ENCODE measurements around the gene NODAL.

The NODAL gene

GRCh38 chr10:70461397-70462348 is 20.2 kb upstream of the NODAL start:
- Histone ChIP-seq H3K36me3 (ENCODE audit: insufficient read depth, low read length) (no peaks in the 10 kb centered on the region), H3K27me3 (ENCODE audit: control insufficient read depth in 1 of 2, insufficient read depth in 2 of 2, low read length in 2 of 2) (peaks cover 0 to 6% of the 10 kb centered on the region in 2 donors), H3K4me1 (ENCODE audit: insufficient read depth, low read length) (peaks cover 22% of the 10 kb centered on the region), H3K27ac (ENCODE audit: low read depth, low read length) (peak overlapping the region; percentile 63), H3K4me3 (ENCODE audit: low read depth in 1 of 2, low read length in 2 of 2) (no peak overlapping the region), H3K9me3 (ENCODE audit: low read length) (no peaks in the 10 kb centered on the region), H3K9ac (ENCODE audit: low read length) (no peak overlapping the region)

- no peaks in the 10 kb centered on the region for H3K36me3 ChIP-seq (ENCODE audit: insufficient read depth, low read length)
- H3K27ac ChIP-seq (ENCODE audit: low read depth, low read length) = peak overlapping the region; percentile 52
- H3K9me3 ChIP-seq (ENCODE audit: low read length) = no peaks in the 10 kb centered on the region
- H3K4me3 ChIP-seq (ENCODE audit: low read depth in 1 of 2, low read length in 2 of 2) = no peak overlapping the region
- H3K27me3 ChIP-seq (ENCODE audit: control insufficient read depth in 1 of 2, insufficient read depth in 2 of 2, low read length in 2 of 2) = peaks cover 0 to 6% of the 10 kb centered on the region in 2 donors
- H3K9ac ChIP-seq (ENCODE audit: low read length) = peak overlapping the region; percentile 21
- peaks cover 22% of the 10 kb centered on the region for H3K4me1 ChIP-seq (ENCODE audit: insufficient read depth, low read length)
Measured at GRCh38 chr10:70459774-70460490, 18.5 kb upstream of the NODAL start.

GRCh38 chr10:70459061-70459773 is 17.7 kb upstream of the NODAL start:
- H3K9me3 ChIP-seq (ENCODE audit: low read length) = no peaks in the 10 kb centered on the region
- no peaks in the 10 kb centered on the region for H3K36me3 ChIP-seq (ENCODE audit: insufficient read depth, low read length)
- H3K9ac ChIP-seq (ENCODE audit: low read length) = peak overlapping the region; percentile 44
- peak overlapping the region; percentile 77 for H3K27ac ChIP-seq (ENCODE audit: low read depth, low read length)
- peak overlapping the region in 1 of 2 donors; percentile 55 for H3K4me3 ChIP-seq (ENCODE audit: low read depth in 1 of 2, low read length in 2 of 2)
- H3K27me3 ChIP-seq (ENCODE audit: control insufficient read depth in 1 of 2, insufficient read depth in 2 of 2, low read length in 2 of 2) = peaks cover 0 to 6% of the 10 kb centered on the region in 2 donors
- peaks cover 22% of the 10 kb centered on the region for H3K4me1 ChIP-seq (ENCODE audit: insufficient read depth, low read length)

- peaks cover 22% of the 10 kb centered on the region for H3K4me1 ChIP-seq (ENCODE audit: insufficient read depth, low read length)
- no peaks in the 10 kb centered on the region for H3K36me3 ChIP-seq (ENCODE audit: insufficient read depth, low read length)
- peak overlapping the region; percentile 44 for H3K9ac ChIP-seq (ENCODE audit: low read length)
- peaks cover 0 to 6% of the 10 kb centered on the region in 2 donors for H3K27me3 ChIP-seq (ENCODE audit: control insufficient read depth in 1 of 2, insufficient read depth in 2 of 2, low read length in 2 of 2)
- no peaks in the 10 kb centered on the region for H3K9me3 ChIP-seq (ENCODE audit: low read length)
- peak overlapping the region in 1 of 2 donors; percentile 55 for H3K4me3 ChIP-seq (ENCODE audit: low read depth in 1 of 2, low read length in 2 of 2)
- peak overlapping the region; percentile 68 for H3K27ac ChIP-seq (ENCODE audit: low read depth, low read length)
Measured at GRCh38 chr10:70458329-70459060, 17.0 kb upstream of the NODAL start.

GRCh38 chr10:70457759-70458305 is 16.4 kb upstream of the NODAL start:
- Histone ChIP-seq H3K27ac (ENCODE audit: low read depth, low read length) (peak overlapping the region; percentile 68), H3K4me3 (ENCODE audit: low read depth in 1 of 2, low read length in 2 of 2) (peak overlapping the region in 1 of 2 donors; percentile 55), H3K4me1 (ENCODE audit: insufficient read depth, low read length) (peaks cover 18% of the 10 kb centered on the region), H3K36me3 (ENCODE audit: insufficient read depth, low read length) (no peaks in the 10 kb centered on the region), H3K9ac (ENCODE audit: low read length) (peak overlapping the region; percentile 27), H3K27me3 (ENCODE audit: control insufficient read depth in 1 of 2, insufficient read depth in 2 of 2, low read length in 2 of 2) (peaks cover 0 to 6% of the 10 kb centered on the region in 2 donors), H3K9me3 (ENCODE audit: low read length) (no peaks in the 10 kb centered on the region)

- H3K9ac ChIP-seq (ENCODE audit: low read length) = no peak overlapping the region
- H3K27me3 ChIP-seq (ENCODE audit: control insufficient read depth in 1 of 2, insufficient read depth in 2 of 2, low read length in 2 of 2) = peaks cover 0 to 6% of the 10 kb centered on the region in 2 donors
- H3K4me1 ChIP-seq (ENCODE audit: insufficient read depth, low read length) = peaks cover 10% of the 10 kb centered on the region
- no peak overlapping the region for H3K27ac ChIP-seq (ENCODE audit: low read depth, low read length)
- H3K9me3 ChIP-seq (ENCODE audit: low read length) = no peaks in the 10 kb centered on the region
- no peak overlapping the region for H3K4me3 ChIP-seq (ENCODE audit: low read depth in 1 of 2, low read length in 2 of 2)
- no peaks in the 10 kb centered on the region for H3K36me3 ChIP-seq (ENCODE audit: insufficient read depth, low read length)
Measured at GRCh38 chr10:70456164-70456563, 14.7 kb upstream of the NODAL start.

- Histone ChIP-seq H3K9me3 (ENCODE audit: low read length) (no peaks in the 10 kb centered on the region), H3K4me1 (ENCODE audit: insufficient read depth, low read length) (peaks cover 8% of the 10 kb centered on the region), H3K27ac (ENCODE audit: low read depth, low read length) (no peak overlapping the region), H3K36me3 (ENCODE audit: insufficient read depth, low read length) (no peaks in the 10 kb centered on the region), H3K9ac (ENCODE audit: low read length) (no peak overlapping the region), H3K27me3 (ENCODE audit: control insufficient read depth in 1 of 2, insufficient read depth in 2 of 2, low read length in 2 of 2) (peaks cover 0 to 6% of the 10 kb centered on the region in 2 donors), H3K4me3 (ENCODE audit: low read depth in 1 of 2, low read length in 2 of 2) (no peak overlapping the region)
Measured at GRCh38 chr10:70455213-70455630, 13.7 kb upstream of the NODAL start.

- Histone ChIP-seq H3K9me3 (ENCODE audit: low read length) (no peaks in the 10 kb centered on the region), H3K36me3 (ENCODE audit: insufficient read depth, low read length) (no peaks in the 10 kb centered on the region), H3K4me1 (ENCODE audit: insufficient read depth, low read length) (peaks cover 25% of the 10 kb centered on the region), H3K9ac (ENCODE audit: low read length) (no peak overlapping the region), H3K27me3 (ENCODE audit: control insufficient read depth in 1 of 2, insufficient read depth in 2 of 2, low read length in 2 of 2) (no peaks in the 10 kb centered on the region), H3K4me3 (ENCODE audit: low read depth in 1 of 2, low read length in 2 of 2) (no peak overlapping the region), H3K27ac (ENCODE audit: low read depth, low read length) (no peak overlapping the region)
Measured at GRCh38 chr10:70448236-70448635, 6.8 kb upstream of the NODAL start.

- Histone ChIP-seq H3K36me3 (ENCODE audit: insufficient read depth, low read length) (no peaks in the 10 kb centered on the region), H3K9ac (ENCODE audit: low read length) (no peak overlapping the region), H3K27me3 (ENCODE audit: control insufficient read depth in 1 of 2, insufficient read depth in 2 of 2, low read length in 2 of 2) (peaks cover 10 to 14% of the 10 kb centered on the region in 2 donors), H3K27ac (ENCODE audit: low read depth, low read length) (peak overlapping the region; percentile 24), H3K4me1 (ENCODE audit: insufficient read depth, low read length) (peaks cover 28% of the 10 kb centered on the region), H3K9me3 (ENCODE audit: low read length) (no peaks in the 10 kb centered on the region), H3K4me3 (ENCODE audit: low read depth in 1 of 2, low read length in 2 of 2) (no peak overlapping the region)
Measured at GRCh38 chr10:70445718-70446657, 4.5 kb upstream of the NODAL start.

- Histone ChIP-seq H3K4me1 (ENCODE audit: insufficient read depth, low read length) (peaks cover 36% of the 10 kb centered on the region), H3K27ac (ENCODE audit: low read depth, low read length) (no peak overlapping the region), H3K27me3 (ENCODE audit: control insufficient read depth in 1 of 2, insufficient read depth in 2 of 2, low read length in 2 of 2) (peaks cover 16 to 25% of the 10 kb centered on the region in 2 donors), H3K36me3 (ENCODE audit: insufficient read depth, low read length) (no peaks in the 10 kb centered on the region), H3K4me3 (ENCODE audit: low read depth in 1 of 2, low read length in 2 of 2) (no peak overlapping the region), H3K9me3 (ENCODE audit: low read length) (no peaks in the 10 kb centered on the region), H3K9ac (ENCODE audit: low read length) (no peak overlapping the region)
Measured at GRCh38 chr10:70444744-70445143, 3.3 kb upstream of the NODAL start.
